ENCODE results near the gene KMT2C.

Gene KMT2C

DNA sequence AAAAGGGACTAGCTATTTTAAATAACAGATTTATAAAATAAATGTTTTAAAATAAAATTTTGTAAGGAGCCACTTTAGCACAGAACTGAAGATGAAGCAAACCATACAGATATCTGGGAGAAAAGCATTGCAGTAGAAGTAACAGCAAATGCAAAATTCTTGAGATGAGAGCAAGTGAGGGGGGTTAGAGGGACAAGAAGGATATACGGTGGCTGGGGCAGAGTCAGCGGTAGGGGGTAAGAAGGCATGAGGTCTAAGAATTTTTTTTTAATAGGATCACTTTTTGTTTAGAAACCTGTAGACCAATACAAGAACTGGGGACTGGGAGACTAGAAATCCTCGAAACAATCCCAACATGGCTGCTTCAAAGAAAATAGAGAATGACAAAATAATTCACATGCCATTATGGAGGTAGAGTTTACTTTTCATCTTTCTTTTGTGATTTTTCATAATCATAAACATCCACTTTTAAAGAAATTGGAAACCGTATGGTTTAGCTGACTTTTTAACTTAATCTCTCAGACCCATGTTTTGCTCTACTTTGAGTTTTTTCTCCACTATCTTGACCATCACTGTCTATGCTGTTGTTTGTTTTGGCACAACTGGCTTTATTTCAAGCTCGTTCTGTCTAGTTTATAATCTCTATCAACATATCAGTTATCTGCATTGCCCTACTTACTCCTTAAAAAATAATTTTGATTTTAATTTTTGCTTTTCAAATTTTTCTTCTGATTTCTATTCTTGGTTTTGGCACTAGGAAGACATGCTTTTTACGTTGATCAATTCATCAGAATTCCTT is 73.5 kb downstream of the KMT2C start:
- in situ Hi-C loops (cut with HindIII; ENCODE audit: low sequenced_read_pairs), result no loop called here

DNA sequence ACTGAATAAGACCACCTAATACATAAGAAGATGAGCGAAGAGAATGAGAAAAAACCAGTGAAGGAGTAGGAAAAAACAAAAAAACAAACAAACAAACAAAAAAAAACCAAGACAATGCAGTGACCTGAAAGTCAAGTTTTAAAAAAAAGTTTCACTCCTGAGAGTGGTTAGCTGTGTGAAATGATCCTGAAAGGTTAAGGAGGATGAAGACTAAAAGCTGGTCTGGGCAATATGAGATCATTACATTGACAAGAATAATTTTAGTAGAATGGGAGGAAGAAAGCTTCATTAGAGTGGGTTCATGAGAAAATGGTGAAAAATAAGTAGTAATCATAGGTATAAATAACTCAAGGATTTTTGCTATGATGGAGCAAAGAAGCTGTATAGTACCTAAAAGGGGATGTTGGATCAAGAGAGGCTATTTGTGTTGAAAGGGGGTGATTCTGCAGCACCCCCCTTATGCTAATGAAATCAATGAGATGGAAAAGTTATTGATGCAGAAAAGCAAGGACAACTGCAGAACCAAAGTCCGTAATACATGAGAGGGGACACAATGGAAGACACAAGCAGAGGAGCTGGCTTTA is 80.2 kb downstream of the KMT2C start:
- in situ Hi-C loops (cut with HindIII; ENCODE audit: low sequenced_read_pairs), result loop anchor here (5.0 to 10.0 kb wide), 2 partner anchors 62 to 159 kb away; no protein-coding TSS in a partner anchor

DNA sequence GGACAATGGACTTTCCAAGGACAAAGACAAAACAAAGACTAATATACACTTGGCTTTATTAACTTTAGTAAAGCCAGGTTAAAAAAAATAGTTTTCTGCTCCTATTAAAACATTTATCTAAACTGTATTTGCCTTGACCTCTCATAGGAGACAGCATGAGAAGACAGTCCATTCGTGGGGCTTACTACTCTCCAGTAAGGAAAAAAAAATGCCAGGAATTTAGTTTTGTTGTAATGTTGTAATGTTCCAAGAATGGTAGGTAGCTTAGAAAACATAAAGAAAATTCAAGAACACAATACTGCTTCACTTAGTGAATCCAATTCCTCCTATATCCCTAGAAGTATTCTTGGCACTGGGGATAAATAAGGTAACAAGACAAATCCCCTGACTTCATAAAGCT is 81.7 kb downstream of the KMT2C start:
- in situ Hi-C loops (cut with HindIII; ENCODE audit: low sequenced_read_pairs), result loop anchor here (10.0 kb wide), 1 partner anchor 161 kb away; no protein-coding TSS in a partner anchor

DNA sequence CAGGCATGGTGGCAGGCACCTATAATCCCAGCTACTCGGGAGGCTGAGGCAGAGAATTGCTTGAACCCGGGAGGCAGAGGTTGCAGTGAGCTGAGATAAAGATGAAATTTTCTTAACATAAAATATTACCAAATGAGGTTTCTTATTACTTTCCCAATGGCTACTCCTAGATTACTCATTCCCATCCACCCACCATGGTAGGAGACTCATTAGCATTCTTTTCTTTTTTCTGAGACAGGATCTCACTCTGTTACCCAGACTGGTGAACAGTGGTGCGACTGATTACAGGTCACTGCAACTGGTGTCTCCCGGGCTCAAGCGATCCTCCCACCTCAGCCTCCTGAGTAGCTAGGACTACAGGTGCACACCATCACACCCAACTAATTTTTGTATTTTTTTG is 82.5 kb downstream of the KMT2C start:
- in situ Hi-C loops (cut with HindIII; ENCODE audit: low sequenced_read_pairs), result loop anchor here (10.0 kb wide), 1 partner anchor 162 kb away; no protein-coding TSS in a partner anchor

DNA sequence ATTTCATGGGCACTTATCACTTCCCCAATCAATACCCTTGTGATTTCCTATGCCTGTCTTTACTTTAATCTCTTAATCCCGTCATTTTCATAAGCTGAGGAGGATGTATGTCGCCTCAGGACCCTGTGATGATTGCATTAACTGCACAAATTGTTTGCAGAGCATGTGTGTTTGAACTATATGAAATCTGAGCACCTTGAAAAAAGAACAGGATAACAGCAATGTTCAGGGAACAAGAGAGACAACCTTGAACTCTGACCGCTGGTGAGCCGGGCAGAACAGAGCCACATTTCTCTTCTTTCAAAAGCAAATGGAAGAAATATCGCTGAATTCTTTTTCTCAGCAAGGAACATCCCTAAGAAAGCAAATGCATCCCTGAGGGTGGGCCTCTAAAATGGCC is 84.1 kb downstream of the KMT2C start:
- in situ Hi-C loops (cut with HindIII; ENCODE audit: low sequenced_read_pairs), result loop anchor here (10.0 kb wide), 1 partner anchor 163 kb away; no protein-coding TSS in a partner anchor

DNA sequence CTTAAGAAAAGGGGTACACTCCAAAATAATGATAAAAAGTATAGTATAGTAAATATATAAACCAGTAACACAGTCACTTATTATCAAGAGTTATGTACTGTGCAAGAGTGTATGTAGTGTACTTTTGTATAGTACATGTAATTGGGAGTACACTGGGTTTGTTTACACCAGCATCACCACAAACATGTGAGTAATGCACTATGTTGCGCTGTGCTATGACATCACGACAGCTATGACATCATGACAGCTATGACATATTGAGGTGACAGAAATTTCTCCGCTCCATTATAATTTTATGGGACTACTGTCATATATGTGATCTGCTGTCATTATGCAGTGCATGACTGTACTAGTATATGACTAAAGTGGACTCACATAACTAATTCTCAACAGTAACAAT is 84.6 kb downstream of the KMT2C start:
- in situ Hi-C loops (cut with HindIII; ENCODE audit: low sequenced_read_pairs), result loop anchor here (10.0 kb wide), 1 partner anchor 164 kb away; no protein-coding TSS in a partner anchor

DNA sequence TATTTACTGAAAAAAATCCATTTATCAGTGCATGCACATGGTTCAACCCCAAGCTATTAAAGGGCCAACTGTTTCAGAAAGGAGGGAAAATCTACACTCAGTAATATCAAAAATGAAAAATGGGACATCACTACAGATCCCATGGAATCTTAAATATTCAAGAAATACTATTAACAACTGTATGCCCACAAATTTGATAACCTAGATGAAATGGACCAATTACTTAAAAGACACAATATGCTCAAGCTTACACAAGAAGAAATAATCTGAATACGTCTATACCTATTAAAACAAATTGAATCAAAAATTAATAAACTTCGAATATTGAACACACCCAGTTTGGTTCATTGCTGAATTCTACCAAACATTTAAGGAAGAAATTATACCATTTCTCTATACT is 87.9 kb downstream of the KMT2C start:
- in situ Hi-C loops (cut with HindIII; ENCODE audit: low sequenced_read_pairs), result no loop called here

DNA sequence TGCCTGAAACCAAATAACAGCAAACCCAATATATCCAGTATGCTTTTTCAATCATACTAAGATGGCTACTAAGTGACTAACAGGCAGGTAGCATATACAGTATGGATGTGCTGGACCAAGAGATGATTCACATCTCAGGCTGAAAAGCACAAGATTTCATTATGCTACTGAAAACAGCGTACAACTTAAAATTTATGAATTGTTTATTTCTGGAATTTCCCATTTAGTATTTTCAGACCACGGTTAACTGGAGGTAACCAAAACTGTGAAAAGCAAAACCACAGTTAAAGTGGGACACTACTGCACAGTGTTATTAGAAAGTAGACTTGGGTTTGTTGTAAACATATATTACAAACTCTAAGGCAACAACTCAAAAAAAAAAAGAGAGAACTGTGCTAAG is 91.5 kb downstream of the KMT2C start:
- in situ Hi-C loops (cut with HindIII; ENCODE audit: low sequenced_read_pairs), result no loop called here

DNA sequence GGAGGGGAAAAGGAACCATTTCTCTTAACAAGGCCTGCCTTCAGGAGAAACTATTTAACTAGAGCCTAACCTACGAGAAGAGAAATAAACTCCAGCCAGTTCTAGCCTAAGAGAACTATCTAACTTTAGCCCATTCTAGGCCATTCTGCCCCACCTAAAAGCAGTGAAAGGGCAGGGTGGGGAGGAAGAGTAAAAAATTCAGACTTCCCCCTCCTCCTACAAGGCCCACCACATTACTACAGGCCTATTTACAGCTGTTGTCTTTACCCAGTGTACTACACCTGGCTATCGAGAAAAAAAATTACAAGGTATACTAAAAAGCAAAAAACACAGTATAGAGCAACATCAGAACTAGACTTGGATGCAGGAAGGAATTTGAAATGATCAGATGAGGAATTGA is 93.0 kb downstream of the KMT2C start:
- in situ Hi-C loops (cut with HindIII; ENCODE audit: low sequenced_read_pairs), result no loop called here

DNA sequence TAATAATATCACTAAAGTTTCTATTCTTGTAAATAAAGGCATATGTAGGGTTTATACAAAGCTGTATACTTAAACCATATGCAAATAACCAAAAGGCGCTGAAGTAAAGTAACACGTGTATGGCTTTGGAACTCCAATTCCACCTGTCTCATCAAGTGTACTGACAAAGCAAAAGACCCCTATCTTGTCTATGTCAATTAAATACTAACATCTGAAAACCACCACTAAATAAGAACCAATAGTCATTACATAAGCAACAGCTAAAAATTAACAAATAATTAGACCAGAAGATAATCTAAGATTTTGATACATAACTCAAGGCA is 93.9 kb downstream of the KMT2C start:
- in situ Hi-C loops (cut with HindIII; ENCODE audit: low sequenced_read_pairs), result no loop called here

DNA sequence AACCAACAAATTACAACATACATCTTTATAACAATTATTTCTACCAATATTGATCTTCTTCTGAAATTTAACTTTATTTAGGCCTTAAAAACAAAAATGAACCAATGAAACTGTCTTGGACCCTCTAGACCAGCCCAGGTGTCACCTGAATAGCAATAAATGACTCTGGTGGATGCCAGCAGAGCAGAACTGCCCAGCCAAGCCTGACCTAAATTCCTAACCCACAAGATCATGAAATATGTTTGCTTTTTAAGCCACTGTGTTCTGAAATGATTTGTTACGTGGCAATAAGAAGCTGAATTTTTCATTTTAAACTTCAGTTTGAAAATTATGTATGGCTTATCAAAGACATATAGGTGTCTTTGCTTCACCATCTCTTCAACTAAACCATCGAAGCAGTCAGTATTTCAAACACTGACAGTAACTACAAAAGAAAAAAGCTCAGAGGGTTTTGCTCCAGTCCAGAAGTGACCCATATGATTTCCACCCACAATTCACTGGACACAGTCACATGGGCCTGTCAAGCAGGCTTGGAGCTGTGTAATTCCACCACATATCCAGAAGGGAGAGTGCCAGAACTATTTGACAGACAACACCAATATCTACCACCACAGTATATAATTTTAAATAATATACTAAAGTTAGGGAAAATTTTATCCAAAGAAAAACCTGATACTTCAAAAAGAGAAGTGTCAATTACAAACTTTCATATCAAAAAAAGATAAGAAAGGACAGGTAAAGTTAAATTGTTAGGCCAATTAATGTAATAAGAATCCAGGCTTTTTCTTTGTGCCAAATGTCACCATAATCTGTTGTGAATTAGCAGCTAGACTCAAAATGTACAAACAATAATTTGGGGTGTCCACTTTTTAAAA is 94.5 kb downstream of the KMT2C start:
- in situ Hi-C loops (cut with HindIII; ENCODE audit: low sequenced_read_pairs), result no loop called here

DNA sequence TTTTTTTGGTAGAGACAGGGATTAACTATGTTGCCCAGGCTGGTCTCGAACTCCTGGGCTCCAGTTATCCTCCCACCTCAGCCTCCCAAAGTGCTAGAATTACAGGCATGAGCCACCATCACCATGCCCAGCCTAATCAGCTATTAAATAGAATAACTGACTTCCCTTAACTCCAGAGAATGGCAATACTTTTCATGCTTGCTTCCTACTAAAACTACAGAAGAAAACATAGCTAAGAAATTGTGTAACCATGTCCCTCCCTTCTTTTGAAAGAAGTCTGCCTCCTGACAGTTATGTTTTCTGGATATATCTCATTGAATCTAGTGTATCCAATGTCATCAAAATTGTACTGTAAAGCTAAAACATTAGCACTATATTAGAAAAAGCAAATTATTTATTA is 95.6 kb downstream of the KMT2C start:
- in situ Hi-C loops (cut with HindIII; ENCODE audit: low sequenced_read_pairs), result no loop called here

DNA sequence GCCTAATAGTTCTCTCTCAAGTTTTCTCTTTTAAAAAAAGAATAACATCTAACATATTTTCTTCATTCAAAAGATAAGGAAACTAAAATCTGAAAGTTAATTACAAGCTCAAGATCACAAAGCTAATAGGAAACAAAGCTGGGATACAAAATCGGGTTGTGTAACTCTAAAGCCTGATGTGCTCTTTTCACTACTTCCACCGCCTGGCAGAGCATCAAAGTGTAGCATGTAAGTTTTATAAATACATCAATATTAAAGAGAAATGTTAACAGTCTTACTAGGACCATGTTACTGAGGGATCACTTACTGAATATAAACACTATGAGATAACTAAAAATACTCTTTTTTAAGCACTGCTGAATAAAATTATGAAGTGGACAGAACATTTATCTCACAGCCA is 97.2 kb downstream of the KMT2C start:
- in situ Hi-C loops (cut with HindIII; ENCODE audit: low sequenced_read_pairs), result no loop called here

DNA sequence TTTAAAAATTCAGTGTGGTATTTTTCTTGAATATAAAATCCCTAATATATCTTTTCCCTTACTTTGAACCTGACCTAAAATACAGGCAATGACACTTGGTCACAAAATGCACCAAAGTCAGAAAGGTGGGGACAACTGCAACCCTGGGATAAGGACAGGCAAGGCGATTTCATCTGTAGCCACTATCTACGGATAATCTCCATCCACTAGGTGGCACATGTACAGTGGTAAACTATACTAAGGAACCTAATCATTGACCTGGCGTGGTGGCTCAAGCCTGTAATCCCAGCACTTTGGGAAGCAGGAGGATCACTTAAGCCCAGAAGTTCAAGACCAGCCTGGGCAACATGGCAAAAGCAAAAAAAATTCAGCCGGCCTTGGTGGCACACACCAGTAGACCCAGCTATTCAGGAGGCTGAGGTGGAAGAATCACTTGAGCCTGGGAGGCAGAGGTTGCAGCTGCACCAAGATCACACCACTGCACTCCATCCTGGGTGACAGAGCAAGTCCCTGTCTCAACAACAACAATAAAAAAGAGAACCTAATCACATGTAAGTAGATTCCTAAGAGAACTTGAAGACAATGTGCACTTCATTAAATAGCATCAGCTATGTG is 98.9 kb downstream of the KMT2C start:
- in situ Hi-C loops (cut with HindIII; ENCODE audit: low sequenced_read_pairs), result no loop called here

DNA sequence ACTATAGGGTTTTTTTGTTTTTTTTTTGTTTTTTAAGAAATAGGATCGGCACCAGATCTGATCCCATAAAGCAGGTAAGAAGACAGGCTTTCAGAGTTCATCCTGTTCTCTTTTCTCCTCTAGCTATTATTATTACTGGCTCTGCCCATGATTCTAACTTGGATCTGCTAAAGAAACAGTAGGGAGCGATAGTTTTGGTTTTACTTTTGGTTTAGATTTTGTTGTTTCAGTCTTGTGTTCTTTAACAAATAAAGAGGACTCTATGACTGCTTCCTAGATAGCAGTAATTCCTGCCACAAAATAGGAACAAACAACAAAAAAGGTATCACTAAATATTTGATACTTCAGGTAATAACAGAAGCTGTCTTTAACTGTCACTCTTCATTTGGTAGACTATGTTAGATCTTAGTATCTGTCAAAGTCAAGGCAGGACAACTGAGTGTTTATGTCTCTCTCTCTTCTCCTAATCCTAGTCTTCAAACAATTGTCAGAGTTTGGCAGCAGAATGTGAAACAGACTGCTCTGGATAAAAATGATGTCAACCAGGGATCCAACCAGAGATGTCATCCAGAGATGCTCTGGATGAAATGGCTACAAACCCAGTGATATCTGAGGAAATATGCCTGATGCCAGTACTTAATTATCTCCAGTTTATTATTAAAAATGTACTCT is 99.8 kb downstream of the KMT2C start:
- in situ Hi-C loops (cut with HindIII; ENCODE audit: low sequenced_read_pairs), result no loop called here

DNA sequence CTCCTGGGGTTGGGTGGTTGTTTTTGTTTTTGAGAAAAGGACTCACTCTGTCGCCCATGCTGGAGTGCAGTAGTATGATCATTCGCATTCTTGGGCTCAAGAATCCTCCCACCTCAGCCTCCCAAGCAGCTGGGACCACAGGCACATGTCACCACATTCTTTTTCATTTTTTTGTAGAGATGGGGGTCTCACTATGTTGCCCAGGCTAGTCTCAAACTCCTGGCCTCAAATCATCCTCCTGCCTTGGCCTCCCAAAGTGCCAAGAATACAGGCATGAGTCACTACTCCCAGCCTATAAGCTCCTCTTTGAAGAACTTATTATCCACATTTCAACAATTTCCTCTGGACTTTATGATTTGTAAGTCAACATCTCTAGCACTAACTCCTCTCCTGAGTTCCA is 102.7 kb downstream of the KMT2C start:
- in situ Hi-C loops (cut with HindIII; ENCODE audit: low sequenced_read_pairs), result no loop called here

DNA sequence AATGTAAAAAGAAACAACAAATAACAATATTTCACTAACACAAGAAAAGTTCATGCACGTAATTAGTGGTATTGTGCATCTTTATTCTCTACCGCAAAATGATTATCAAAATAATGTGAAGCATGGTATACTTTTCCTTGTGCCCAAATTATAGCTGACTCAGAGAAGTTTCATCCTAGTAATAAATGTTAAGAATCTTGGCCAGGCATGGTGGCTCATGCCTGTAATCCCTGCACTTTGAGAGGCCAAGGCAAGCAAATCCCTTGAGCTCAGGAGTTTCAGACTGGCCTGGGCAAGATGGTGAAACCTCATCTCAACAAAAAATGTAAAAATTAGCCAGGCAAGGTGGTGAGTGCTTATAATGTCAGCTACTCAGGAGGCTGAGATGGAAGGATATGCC is 105.0 kb downstream of the KMT2C start:
- in situ Hi-C loops (cut with HindIII; ENCODE audit: low sequenced_read_pairs), result no loop called here

DNA sequence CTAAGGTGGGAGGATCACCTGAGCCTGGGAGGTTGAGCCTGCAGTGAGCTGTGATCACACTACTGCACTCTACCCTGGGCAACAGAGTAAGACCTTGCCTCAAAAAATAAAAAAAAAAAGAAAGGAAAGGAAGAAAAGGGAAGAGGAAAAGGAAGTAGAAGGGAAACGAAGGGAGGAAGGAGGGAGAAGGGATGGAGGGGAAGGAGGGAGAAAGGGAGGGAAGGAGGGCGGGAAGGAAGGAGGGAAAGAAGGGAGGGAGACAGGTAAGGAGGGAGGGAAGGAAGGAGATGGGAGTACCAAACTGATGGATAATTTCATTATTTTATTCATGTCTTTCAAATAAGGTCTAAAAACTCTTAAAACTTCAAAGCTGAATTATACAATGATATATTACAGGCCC is 106.3 kb downstream of the KMT2C start:
- in situ Hi-C loops (cut with HindIII; ENCODE audit: low sequenced_read_pairs), result no loop called here

DNA sequence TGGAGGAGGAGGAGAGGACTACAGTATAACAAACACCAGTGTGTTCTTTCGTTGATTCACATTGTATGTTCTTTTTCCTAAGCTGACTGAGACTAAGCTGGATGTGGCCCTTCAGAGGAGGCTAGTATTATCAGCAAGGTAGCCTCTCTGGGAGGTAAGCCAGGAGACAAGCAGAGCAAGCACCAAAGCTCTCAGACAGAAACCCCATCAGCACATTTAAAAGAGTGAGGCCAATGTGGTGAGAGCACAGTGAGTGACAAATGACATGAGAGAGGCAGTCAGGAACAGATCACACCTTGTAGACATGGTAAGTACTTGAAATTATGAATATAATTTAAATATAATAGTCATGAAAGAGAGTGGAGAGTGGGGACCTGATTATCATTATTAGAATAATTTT is 107.6 kb downstream of the KMT2C start:
- in situ Hi-C loops (cut with HindIII; ENCODE audit: low sequenced_read_pairs), result no loop called here

DNA sequence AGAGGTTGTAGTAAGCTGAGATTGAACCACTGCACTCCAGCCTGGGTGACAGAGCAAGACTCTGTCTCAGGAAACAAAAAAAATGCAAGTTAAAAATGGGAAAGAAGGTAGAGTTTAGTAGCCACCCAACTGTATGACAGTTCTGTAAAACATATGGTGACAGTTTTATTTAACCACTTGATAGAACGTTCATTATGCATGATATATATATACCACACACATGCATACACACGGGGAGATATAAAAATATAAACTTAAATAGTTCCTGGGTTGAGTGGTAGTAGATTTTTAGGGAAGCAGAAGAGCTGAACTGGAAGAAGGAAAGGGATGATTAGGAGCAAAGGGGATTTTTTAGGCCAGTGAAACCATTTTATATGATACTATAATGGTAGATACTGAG is 120.0 kb downstream of the KMT2C start:
- in situ Hi-C loops (cut with HindIII; ENCODE audit: low sequenced_read_pairs), result no loop called here

Data from endothelial cell of hepatic sinusoid (primary cell).